GM18511 (cell line): ENCODE results near the gene GJB5.
"Not testable (repeated sequence)": the region's sequence is repeated elsewhere in the genome, so short reads cannot be mapped to it uniquely, and the experiment has no call there.

Source experiments
- ATAC-seq: cut with Tn5 transposase; IDR thresholded peaks from one replicate; pipeline ENCODE4 v1.9.1; 2021; ENCODE audit warnings: mild to moderate bottlenecking, moderate library complexity; ENCODE audit not compliant: unreplicated experiment

The GJB5 gene

GRCh38 chr1:34773114-34773513 is 18.3 kb downstream of the GJB5 start:
- ATAC-seq = not testable (repeated sequence)

- ATAC-seq = no peak
These were observed 20.1 kb downstream of the GJB5 start for GRCh38 chr1:34774957-34775356.

GRCh38 chr1:34776911-34777310 is 22.1 kb downstream of the GJB5 start:
- ATAC-seq = no peak

- no peak for ATAC-seq
These were observed 22.9 kb downstream of the GJB5 start for GRCh38 chr1:34777519-34778321.

GRCh38 chr1:34778381-34778780 is 23.5 kb downstream of the GJB5 start:
- ATAC-seq = no peak

GRCh38 chr1:34779005-34779404 is 24.2 kb downstream of the GJB5 start:
- ATAC-seq = no peak

- no peak for ATAC-seq
These were observed 24.7 kb downstream of the GJB5 start for GRCh38 chr1:34779526-34779925.

- ATAC-seq = no peak
These were observed 25.1 kb downstream of the GJB5 start for GRCh38 chr1:34779962-34780361.

GRCh38 chr1:34780528-34780927 is 25.7 kb downstream of the GJB5 start:
- ATAC-seq = no peak

GRCh38 chr1:34781071-34781843 is 26.4 kb downstream of the GJB5 start, which contains the start of gene GJB3:
TSS of gene GJB3 (plus strand) at chr1:34781214. CDS start at chr1:34784763, 3,549 bp downstream.
- ATAC-seq = no peak

- ATAC-seq = no peak
These were observed 27.1 kb downstream of the GJB5 start for GRCh38 chr1:34781844-34782391.

GRCh38 chr1:34784751-34785221 is 29.9 kb downstream of the GJB5 start:
- no peak for ATAC-seq

GRCh38 chr1:34785231-34785874 is 30.5 kb downstream of the GJB5 start:
- no peak for ATAC-seq

GRCh38 chr1:34785875-34786470 is 31.1 kb downstream of the GJB5 start:
- ATAC-seq = no peak

GRCh38 chr1:34786521-34787325 is 31.9 kb downstream of the GJB5 start:
- peak; percentile 45 for ATAC-seq

GRCh38 chr1:34787461-34788420 is 32.9 kb downstream of the GJB5 start:
- no peak for ATAC-seq

- ATAC-seq = no peak
These were observed 36.1 kb downstream of the GJB5 start for GRCh38 chr1:34790985-34791384.

GRCh38 chr1:34792424-34792823 is 37.6 kb downstream of the GJB5 start:
- no peak for ATAC-seq
